HepG2 (cell line): ENCODE measurements around the gene SELENOH. TPM values are rescaled to one million over a fixed set of nuclear protein-coding genes. Genes with fewer than 3 reads are reported as not detected.

Experiments used
- AHDC1 ChIP-seq: sonication (generic); formaldehyde crosslinking; IDR thresholded peaks from 2 replicates; pipeline ENCODE4 v1.5.1; 2020; ENCODE audit warnings: mild to moderate bottlenecking, missing genetic modification reagents, borderline replicate concordance
- ASH2L ChIP-seq: fragments of 300-600, 200-600 bp; sonication (generic); IDR thresholded peaks from 2 replicates; pipeline ENCODE4 v1.7.0; 2017; ENCODE audit warnings: low read depth, mild to moderate bottlenecking, moderate library complexity, mixed read lengths, low read length; ENCODE audit not compliant: insufficient read length
- ATRX ChIP-seq: sonication (generic); formaldehyde crosslinking; IDR thresholded peaks from 2 replicates; pipeline ENCODE4 v1.4.0; 2020; ENCODE audit warnings: missing genetic modification reagents, borderline replicate concordance
- BATF2 ChIP-seq: sonication (generic); formaldehyde crosslinking; IDR thresholded peaks from 2 replicates; pipeline ENCODE4 v1.8.0; 2022; ENCODE audit warnings: mild to moderate bottlenecking, missing genetic modification reagents, moderate library complexity
- CTCF ChIP-seq: sonication (generic); formaldehyde crosslinking; IDR thresholded peaks from 2 replicates; pipeline ENCODE4 v1.5.0; 2020; ENCODE audit warnings: mild to moderate bottlenecking, missing genetic modification reagents, moderate library complexity
- FOXO1 ChIP-seq: sonication (generic); formaldehyde crosslinking; IDR thresholded peaks from 2 replicates; pipeline ENCODE4 v1.4.0; 2020; ENCODE audit warnings: missing genetic modification reagents
- RBM39 ChIP-seq: fragments of 200-400 bp; formaldehyde crosslinking; IDR thresholded peaks from one replicate; pipeline ENCODE4 v1.6.1; 2018; ENCODE audit warnings: antibody characterized with exemption, mild to moderate bottlenecking, low read depth, low read length; ENCODE audit not compliant: poor library complexity, severe bottlenecking
- THRA ChIP-seq: sonication (generic); formaldehyde crosslinking; IDR thresholded peaks from 2 replicates; pipeline ENCODE4 v1.4.0; 2020; ENCODE audit warnings: missing genetic modification reagents, borderline replicate concordance
- ZNF18 ChIP-seq: sonication (generic); formaldehyde crosslinking; IDR thresholded peaks from 2 replicates; pipeline ENCODE4 v1.8.0; 2022; ENCODE audit warnings: mild to moderate bottlenecking, missing genetic modification reagents; ENCODE audit not compliant: insufficient replicate concordance
- ZNF280D ChIP-seq: sonication (generic); formaldehyde crosslinking; IDR thresholded peaks from 2 replicates; pipeline ENCODE4 v1.5.1; 2020; ENCODE audit warnings: mild to moderate bottlenecking, missing genetic modification reagents
- ZNF350 ChIP-seq: sonication (generic); formaldehyde crosslinking; IDR thresholded peaks from 2 replicates; pipeline ENCODE4 v1.4.0; 2020; ENCODE audit warnings: mild to moderate bottlenecking, low read depth, missing genetic modification reagents, borderline replicate concordance
- polyA plus RNA-seq, 8 experiments: library from polyadenylated mRNA; depleted of rRNA in 3 of 8; stranded (reverse) in 7 of 8; unstranded in 1 of 8; fragments of >200 nt; fragmentation: Illumina TruSeq in 4 of 8; extraction: Trizol in 4 of 8; gene quantifications; 2 replicates each; pipeline versions ENCODE4 v1.2.1 to v1.2.3, GENCODE V29; 2011 to 2016; ENCODE audit warnings: low read depth in 4 of 8, missing spikeins in 1 of 8, mixed read lengths in 1 of 8; ENCODE audit not compliant: insufficient read depth in 1 of 8
- total RNA-seq, 5 experiments: library from RNA; depleted of rRNA; stranded (reverse); fragments of >200 nt; fragmentation: Illumina TruSeq; extraction: Trizol; gene quantifications; 2 replicates each; pipeline ENCODE4 v1.2.3, GENCODE V29; 2016; ENCODE audit warnings: low read depth in 1 of 5

SELENOH gene
- total and polyA plus RNA-seq, 2 of the 13 experiments (the other 11 are each of a cell fraction or from before 2014, with no cell fraction given): 27.2 to 77.4 TPM

GRCh38 chr11:57712256-57713150 is 28.8 kb upstream of the SELENOH start, which contains the start of gene TMX2 (continued):
- TF ChIP-seq AHDC1 (no peak), FOXO1 (no peak), BATF2 (CRISPR knock-in tag) (no peak), THRA (CRISPR knock-in tag) (no peak), ZNF18 (CRISPR knock-in tag) (no peak), ZNF350 (CRISPR knock-in tag) (peak; percentile 70), ATRX (no peak), CTCF (CRISPR knock-in tag) (no peak), ZNF280D (no peak), RBM39 (no peak), ASH2L (peak; percentile 86)
